Gastroesophageal sphincter (tissue), 4 donors: ENCODE results near the gene KDM2A. TPM values are rescaled to one million over a fixed set of nuclear protein-coding genes. Genes with fewer than 3 reads are reported as not detected.
A peak's percentile ranks its signal among the peaks of the same experiment; 100 is the strongest.

Experiments used
- ATAC-seq: fragments of 150-250 bp; one replicate; pipeline ENCODE4 v1.9.1; 2016; ENCODE audit warnings: mild to moderate bottlenecking, moderate library complexity
- H3K27ac ChIP-seq, 4 donors: fragments of 200-600 bp; sonication (generic) in 3 of 4; 1 replicate in 3 of 4; 2 replicates in 1 of 4; pipeline ENCODE4 v1.5.1; 2016 to 2019
- H3K27me3 ChIP-seq: fragments of 200-600 bp; sonication (generic); one replicate; pipeline ENCODE4 v1.5.1; 2019
- H3K36me3 ChIP-seq, 2 donors: fragments of 200-600 bp; sonication (generic); one replicate each; pipeline ENCODE4 v1.5.1; 2019; ENCODE audit warnings: control low read depth in 1 of 2
- H3K4me1 ChIP-seq, 3 donors: fragments of 200-600 bp; sonication (generic); 1 replicate in 2 of 3; 2 replicates in 1 of 3; pipeline ENCODE4 v1.5.1; 2016 to 2019; ENCODE audit warnings: control low read depth in 2 of 3
- H3K4me3 ChIP-seq, 2 donors: fragments of 200-600 bp; sonication (generic); one replicate each; pipeline ENCODE4 v1.5.1; 2019; ENCODE audit warnings: mild to moderate bottlenecking in 1 of 2, moderate library complexity in 1 of 2
- H3K9me3 ChIP-seq, 3 donors: fragments of 200-600 bp; sonication (generic); one replicate each; pipeline ENCODE4 v1.5.1; 2017 to 2019; ENCODE audit warnings: control low read depth in 2 of 3
- EP300 ChIP-seq: sonication (generic); formaldehyde crosslinking; IDR thresholded peaks from one replicate; pipeline ENCODE4 v1.6.1; 2017; ENCODE audit warnings: antibody characterized with exemption, mild to moderate bottlenecking
- POLR2A ChIP-seq, 2 donors: fragments of 450-650 bp; IDR thresholded peaks; one replicate each; pipeline ENCODE4 v1.6.1; 2017; ENCODE audit warnings: antibody characterized with exemption in 2 of 2, mild to moderate bottlenecking in 2 of 2, moderate library complexity in 1 of 2
- POLR2AphosphoS5 ChIP-seq: sonication (generic); formaldehyde crosslinking; IDR thresholded peaks from one replicate; pipeline ENCODE4 v1.6.1; 2017; ENCODE audit warnings: antibody characterized with exemption
- WGBS, 2 donors: methylation state at CpG; one replicate each; pipeline ENCODE4 v1.1.5; 2018; ENCODE audit warnings: low coverage in 1 of 2; 5-methylcytosine and 5-hydroxymethylcytosine counted together
- total RNA-seq, 4 donors: library from RNA; depleted of rRNA; stranded (reverse); fragments of >200 nt; gene quantifications; one replicate each; pipeline ENCODE4 v1.1.0, GENCODE V29; 2016
- TF ChIP-seq, protein P1 (sequence below), 4 experiments: fragments of 200-600 bp in 2 of 4; fragments of 450-650 bp in 2 of 4; sonication (generic) in 1 of 4; IDR thresholded peaks; one replicate each; pipeline ENCODE4 v1.5.1; 2017 to 2019; ENCODE audit warnings: antibody characterized with exemption in 4 of 4, mild to moderate bottlenecking in 2 of 4, moderate library complexity in 2 of 4

The KDM2A gene
- total RNA-seq, result 10 to 100 TPM; 35.4 to 68.0 (median 48.3) TPM

DNA sequence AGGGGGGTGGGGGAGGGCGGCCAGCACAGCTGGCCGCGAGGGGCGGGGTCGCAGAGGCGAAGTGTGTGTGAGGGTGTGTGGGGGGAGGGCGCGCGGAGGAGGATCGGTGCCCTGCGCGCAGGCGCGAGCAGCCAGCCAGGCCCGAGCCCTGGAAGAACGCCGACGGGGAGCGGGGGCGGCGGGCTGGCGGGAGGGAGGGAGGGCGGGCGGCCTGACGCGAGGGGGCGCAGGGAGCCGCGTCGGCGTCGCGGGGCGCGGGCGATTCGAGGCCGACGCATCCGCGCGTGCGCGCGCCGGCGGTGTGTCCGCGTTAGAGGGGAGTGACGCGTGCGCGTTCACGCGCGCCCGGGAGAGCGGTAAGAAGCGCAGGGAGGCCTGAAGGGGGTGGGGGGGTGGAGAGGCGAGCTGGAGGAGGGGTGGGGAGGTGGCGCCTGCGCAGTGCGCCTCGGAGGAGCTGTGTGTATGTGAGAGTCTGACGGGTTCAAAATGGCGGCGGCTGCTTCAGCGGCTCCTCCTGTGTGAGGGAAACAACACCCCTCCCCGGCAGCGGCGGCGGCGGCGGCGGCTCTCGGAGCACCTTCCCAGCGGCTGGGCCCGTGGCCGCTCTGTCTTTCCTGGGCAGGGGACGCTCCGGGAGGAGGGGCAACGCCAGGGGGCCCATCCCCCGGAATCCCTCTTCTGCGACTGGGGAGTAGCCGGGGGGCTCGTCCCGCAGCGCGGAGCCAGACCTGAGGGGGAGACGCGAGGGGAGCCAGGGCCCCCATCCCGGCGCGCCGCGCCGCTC, at the start of gene KDM2A:
Gene KDM2A (plus strand): TSS at position 463 of the 784 bp plus-strand sequence. CDS start 2,054 bp downstream, outside the sequence.
- peak within 1 kb of the TSS; percentile 78 to 93 for H3K4me3 ChIP-seq
- H3K27me3 ChIP-seq, result no peaks in the 10 kb centered on the region
- H3K27ac ChIP-seq, result peak within 1 kb of the TSS; percentile 90 to 100 (median 98)
- H3K36me3 ChIP-seq, result peaks cover 0 to 5% of the 10 kb centered on the region in 2 donors
- WGBS, 2 donors, result no CpG with 5 or more reads among the region's 97 CpGs
- peak; percentile 94 for ATAC-seq
- TF ChIP-seq, protein P1, sequence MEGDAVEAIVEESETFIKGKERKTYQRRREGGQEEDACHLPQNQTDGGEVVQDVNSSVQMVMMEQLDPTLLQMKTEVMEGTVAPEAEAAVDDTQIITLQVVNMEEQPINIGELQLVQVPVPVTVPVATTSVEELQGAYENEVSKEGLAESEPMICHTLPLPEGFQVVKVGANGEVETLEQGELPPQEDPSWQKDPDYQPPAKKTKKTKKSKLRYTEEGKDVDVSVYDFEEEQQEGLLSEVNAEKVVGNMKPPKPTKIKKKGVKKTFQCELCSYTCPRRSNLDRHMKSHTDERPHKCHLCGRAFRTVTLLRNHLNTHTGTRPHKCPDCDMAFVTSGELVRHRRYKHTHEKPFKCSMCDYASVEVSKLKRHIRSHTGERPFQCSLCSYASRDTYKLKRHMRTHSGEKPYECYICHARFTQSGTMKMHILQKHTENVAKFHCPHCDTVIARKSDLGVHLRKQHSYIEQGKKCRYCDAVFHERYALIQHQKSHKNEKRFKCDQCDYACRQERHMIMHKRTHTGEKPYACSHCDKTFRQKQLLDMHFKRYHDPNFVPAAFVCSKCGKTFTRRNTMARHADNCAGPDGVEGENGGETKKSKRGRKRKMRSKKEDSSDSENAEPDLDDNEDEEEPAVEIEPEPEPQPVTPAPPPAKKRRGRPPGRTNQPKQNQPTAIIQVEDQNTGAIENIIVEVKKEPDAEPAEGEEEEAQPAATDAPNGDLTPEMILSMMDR (IDR thresholded peaks at IDR 0.05), result peak in 1 of 4 experiments; percentile 63
- TF ChIP-seq EP300 (no peak), POLR2AphosphoS5 (peak; percentile 36), POLR2A (IDR thresholded peaks at IDR 0.05) (peak; percentile 47 to 56)
- peaks cover 0 to 45% (median 10%) of the 10 kb centered on the region in 3 donors for H3K4me1 ChIP-seq
- H3K9me3 ChIP-seq, result no peaks in the 10 kb centered on the region

DNA sequence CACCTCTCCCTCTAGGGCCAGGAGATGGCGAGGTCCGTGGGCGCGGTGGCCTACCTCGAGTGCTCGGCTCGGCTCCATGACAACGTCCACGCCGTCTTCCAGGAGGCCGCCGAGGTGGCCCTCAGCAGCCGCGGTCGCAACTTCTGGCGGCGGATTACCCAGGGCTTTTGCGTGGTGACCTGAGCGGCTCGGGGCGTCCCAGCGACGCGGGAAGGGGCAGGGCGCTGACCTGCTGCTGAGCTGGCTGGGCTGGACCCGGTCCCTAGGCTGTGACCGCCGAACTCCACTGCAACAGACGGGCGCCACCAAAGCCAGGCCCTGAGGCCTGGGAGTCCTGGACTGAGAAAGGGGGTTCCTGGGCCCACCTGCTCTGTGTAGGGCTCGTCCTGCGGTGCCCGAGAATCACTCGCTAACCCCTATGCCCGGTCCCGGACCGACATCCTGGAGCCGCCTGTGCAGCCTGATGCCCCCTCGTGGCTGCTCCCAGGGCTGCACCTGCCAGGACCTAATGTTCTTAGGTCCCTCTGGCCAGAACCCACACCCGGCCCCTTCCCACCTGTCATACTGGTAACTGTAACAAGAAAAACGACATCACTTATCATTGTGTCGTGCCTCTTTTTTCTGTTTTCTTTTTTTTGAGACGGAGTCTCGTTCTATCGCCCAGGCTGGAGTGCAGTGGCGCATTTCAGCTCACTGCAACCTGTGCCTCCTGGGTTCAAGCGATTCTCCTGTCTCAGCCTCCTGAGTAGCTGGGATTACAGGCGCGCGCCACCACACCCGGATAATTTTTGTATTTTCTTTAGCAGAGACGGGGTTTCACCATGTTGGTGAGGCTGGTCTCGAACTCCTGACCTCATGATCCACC, 47.4 kb upstream of the KDM2A start:
- ATAC-seq, result peak; percentile 74
- WGBS, 2 donors, result 33 to 51% methylated on average over 6 to 12 of the region's 53 CpGs
- Histone ChIP-seq H3K4me1 (peaks cover 0 to 8% (median 0%) of the 10 kb centered on the region in 3 donors), H3K27ac (no peak overlapping the region), H3K9me3 (no peaks in the 10 kb centered on the region), H3K36me3 (peaks cover 0 to 5% of the 10 kb centered on the region in 2 donors), H3K27me3 (no peaks in the 10 kb centered on the region), H3K4me3 (peak overlapping the region in 1 of 2 donors; percentile 36)
- no peak for TF ChIP-seq POLR2A (IDR thresholded peaks at IDR 0.05)
- TF ChIP-seq, protein P1 (IDR thresholded peaks at IDR 0.05), result peak in 3 of 4 experiments; percentile 63 to 91 (median 76)

DNA sequence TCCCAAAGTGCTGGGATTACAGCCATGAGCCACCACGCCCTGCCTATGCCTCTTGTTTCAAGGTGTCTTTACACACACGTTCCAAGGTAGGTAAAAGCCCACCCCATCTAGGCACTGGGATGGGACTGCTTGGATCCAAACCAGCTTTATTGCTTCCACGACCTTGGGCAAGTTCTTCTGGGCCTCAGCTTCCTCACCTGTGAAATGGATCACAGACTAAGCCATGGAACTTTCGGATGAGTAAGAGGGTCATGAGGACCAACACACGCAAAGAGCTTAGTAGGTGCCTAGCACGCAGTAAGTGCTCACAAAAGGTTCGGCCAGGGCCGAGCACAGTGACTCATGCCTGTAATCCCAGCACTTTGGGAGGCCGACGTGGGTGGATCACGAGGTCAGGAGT, 46.8 kb upstream of the KDM2A start:
- WGBS, 2 donors, result 91% methylated on average over 11 of the region's 11 CpGs; no CpG with 5 or more reads in 1 of the 2 donors
- no peak overlapping the region for H3K27ac ChIP-seq
- no peak for ATAC-seq

DNA sequence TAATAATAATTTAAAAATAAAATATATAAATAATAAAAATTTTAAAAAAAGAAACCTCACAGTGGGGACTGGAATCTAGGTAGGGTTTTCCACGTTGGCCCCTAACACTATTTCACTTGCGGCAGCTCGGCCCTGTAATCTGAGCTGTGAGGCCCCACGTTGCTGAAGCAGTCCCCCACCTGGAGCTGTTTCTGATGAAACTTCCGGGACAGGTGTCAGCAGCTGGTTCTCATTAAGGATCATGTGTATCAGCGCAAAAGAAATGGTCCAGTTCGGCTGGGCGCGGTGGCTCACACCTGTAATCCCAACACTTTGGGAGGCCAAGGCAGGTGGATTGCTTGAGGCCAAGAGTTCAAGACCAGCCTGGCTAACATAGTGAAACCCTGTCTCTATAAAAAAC, 45.2 kb upstream of the KDM2A start:
- no peak overlapping the region for H3K4me3 ChIP-seq
- H3K27ac ChIP-seq, result no peak overlapping the region
- H3K4me1 ChIP-seq, result peaks cover 0 to 8% (median 0%) of the 10 kb centered on the region in 3 donors
- 74% methylated on average over 5 to 7 of the region's 9 CpGs for WGBS, 2 donors
- H3K9me3 ChIP-seq, result no peaks in the 10 kb centered on the region
- TF ChIP-seq EP300 (no peak), POLR2AphosphoS5 (no peak), POLR2A (IDR thresholded peaks at IDR 0.05) (no peak)
- TF ChIP-seq, protein P1 (IDR thresholded peaks at IDR 0.05), result no peak
- ATAC-seq, result no peak
- H3K36me3 ChIP-seq, result no peaks in the 10 kb centered on the region
- peaks cover 8% of the 10 kb centered on the region for H3K27me3 ChIP-seq

More for the DNA sequence above, 46.8 kb upstream of the KDM2A start:
- Histone ChIP-seq H3K36me3 (no peaks in the 10 kb centered on the region), H3K4me3 (no peak overlapping the region), H3K27me3 (no peaks in the 10 kb centered on the region), H3K4me1 (peaks cover 0 to 8% (median 0%) of the 10 kb centered on the region in 3 donors), H3K9me3 (no peaks in the 10 kb centered on the region)
- TF ChIP-seq EP300, result no peak
- no peak for TF ChIP-seq POLR2AphosphoS5
- TF ChIP-seq POLR2A (IDR thresholded peaks at IDR 0.05), result no peak
- TF ChIP-seq, protein P1 (IDR thresholded peaks at IDR 0.05), result no peak
